Esophagus muscularis mucosa (tissue), 3 donors: ENCODE results near the gene MYO1A.

ENCODE experiments used
- POLR2A ChIP-seq: fragments of 450-650 bp; IDR thresholded peaks from one replicate; pipeline ENCODE4 v1.6.1; 2017; ENCODE audit warnings: antibody characterized with exemption, moderate library complexity, mild to moderate bottlenecking, low read depth
- TF ChIP-seq, protein P1 (sequence below), 3 experiments: fragments of 200-600 bp in 2 of 3; fragments of 450-650 bp in 1 of 3; sonication (generic) in 2 of 3; IDR thresholded peaks; one replicate each; pipeline ENCODE4 v1.5.1; 2017 to 2019; ENCODE audit warnings: antibody characterized with exemption in 3 of 3, mild to moderate bottlenecking in 2 of 3, moderate library complexity in 1 of 3

GRCh38 chr12:57051011-57051410 is 1.1 kb upstream of the MYO1A start:
- TF ChIP-seq, protein P1, sequence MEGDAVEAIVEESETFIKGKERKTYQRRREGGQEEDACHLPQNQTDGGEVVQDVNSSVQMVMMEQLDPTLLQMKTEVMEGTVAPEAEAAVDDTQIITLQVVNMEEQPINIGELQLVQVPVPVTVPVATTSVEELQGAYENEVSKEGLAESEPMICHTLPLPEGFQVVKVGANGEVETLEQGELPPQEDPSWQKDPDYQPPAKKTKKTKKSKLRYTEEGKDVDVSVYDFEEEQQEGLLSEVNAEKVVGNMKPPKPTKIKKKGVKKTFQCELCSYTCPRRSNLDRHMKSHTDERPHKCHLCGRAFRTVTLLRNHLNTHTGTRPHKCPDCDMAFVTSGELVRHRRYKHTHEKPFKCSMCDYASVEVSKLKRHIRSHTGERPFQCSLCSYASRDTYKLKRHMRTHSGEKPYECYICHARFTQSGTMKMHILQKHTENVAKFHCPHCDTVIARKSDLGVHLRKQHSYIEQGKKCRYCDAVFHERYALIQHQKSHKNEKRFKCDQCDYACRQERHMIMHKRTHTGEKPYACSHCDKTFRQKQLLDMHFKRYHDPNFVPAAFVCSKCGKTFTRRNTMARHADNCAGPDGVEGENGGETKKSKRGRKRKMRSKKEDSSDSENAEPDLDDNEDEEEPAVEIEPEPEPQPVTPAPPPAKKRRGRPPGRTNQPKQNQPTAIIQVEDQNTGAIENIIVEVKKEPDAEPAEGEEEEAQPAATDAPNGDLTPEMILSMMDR (IDR thresholded peaks at IDR 0.05), result no peak
- no peak for TF ChIP-seq POLR2A
